Daoy (cell line): Measurements from ENCODE around the gene FCHSD2. TPM values are rescaled to one million over a fixed set of nuclear protein-coding genes. Genes with fewer than 3 reads are reported as not detected.
"Not testable (repeated sequence)": the region's sequence is repeated elsewhere in the genome, so short reads cannot be mapped to it uniquely, and the experiment has no call there.

Experiments used
- DNase-seq: peaks from one replicate; pipeline ENCODE4 v3.0.0-alpha.2; 2015; ENCODE audit warnings: low read depth
- total RNA-seq: library from RNA; depleted of rRNA; stranded (reverse); fragments of >200 nt; shearing (Covaris generic); gene quantifications from 2 replicates; pipeline ENCODE4 v1.2.3, GENCODE V29; 2014

Gene FCHSD2
- total RNA-seq, 1 experiment from 2014 or later = 4.8 TPM

GRCh38 chr11:73011126-73011817 lies 130.8 kb downstream of the FCHSD2 start:
- DNase-seq = no peak

- DNase-seq = no peak
Measured at GRCh38 chr11:73009972-73010371, 132.1 kb downstream of the FCHSD2 start.

GRCh38 chr11:73004088-73004487 lies 138.0 kb downstream of the FCHSD2 start:
- DNase-seq = no peak

GRCh38 chr11:73003088-73003487 lies 139.0 kb downstream of the FCHSD2 start:
- DNase-seq = no peak

GRCh38 chr11:73002214-73002613 lies 139.9 kb downstream of the FCHSD2 start:
- DNase-seq = no peak

- DNase-seq = no peak
Measured at GRCh38 chr11:73001615-73002014, 140.5 kb downstream of the FCHSD2 start.

- DNase-seq = no peak
Measured at GRCh38 chr11:72998676-72999075, 143.4 kb downstream of the FCHSD2 start.

- no peak for DNase-seq
Measured at GRCh38 chr11:72996959-72997358, 145.2 kb downstream of the FCHSD2 start.

- DNase-seq = no peak
Measured at GRCh38 chr11:72989727-72990126, 152.4 kb downstream of the FCHSD2 start.

GRCh38 chr11:72988821-72989220 lies 153.3 kb downstream of the FCHSD2 start:
- DNase-seq = no peak

- DNase-seq = no peak
Measured at GRCh38 chr11:72985645-72986044, 156.5 kb downstream of the FCHSD2 start.

- no peak for DNase-seq
Measured at GRCh38 chr11:72984453-72985077, 157.6 kb downstream of the FCHSD2 start.

- no peak for DNase-seq
Measured at GRCh38 chr11:72983560-72983959, 158.6 kb downstream of the FCHSD2 start.

- DNase-seq = no peak
Measured at GRCh38 chr11:72981971-72982685, 160.0 kb downstream of the FCHSD2 start.

GRCh38 chr11:72981080-72981479 lies 161.0 kb downstream of the FCHSD2 start:
- no peak for DNase-seq

- DNase-seq = not testable (repeated sequence)
Measured at GRCh38 chr11:72977782-72978181, 164.3 kb downstream of the FCHSD2 start.

GRCh38 chr11:72976522-72976892 lies 165.6 kb downstream of the FCHSD2 start:
- DNase-seq = not testable (repeated sequence)

- DNase-seq = no peak
Measured at GRCh38 chr11:72975778-72976521, 166.2 kb downstream of the FCHSD2 start.

GRCh38 chr11:72974487-72975205 lies 167.5 kb downstream of the FCHSD2 start:
- DNase-seq = no peak

GRCh38 chr11:72972496-72973128 lies 169.5 kb downstream of the FCHSD2 start:
- DNase-seq = no peak
